NCI-H2171 treated with DMSO at 0.1 percent for 48 hours (cell line): ENCODE results near the gene HERC4.
"Not testable (repeated sequence)": the region's sequence is repeated elsewhere in the genome, so short reads cannot be mapped to it uniquely, and the experiment has no call there.

Experiments used
- DNase-seq: peaks from one replicate; lab custom pipeline; 2025; lab: John Stamatoyannopoulos, UW

The HERC4 gene

DNA sequence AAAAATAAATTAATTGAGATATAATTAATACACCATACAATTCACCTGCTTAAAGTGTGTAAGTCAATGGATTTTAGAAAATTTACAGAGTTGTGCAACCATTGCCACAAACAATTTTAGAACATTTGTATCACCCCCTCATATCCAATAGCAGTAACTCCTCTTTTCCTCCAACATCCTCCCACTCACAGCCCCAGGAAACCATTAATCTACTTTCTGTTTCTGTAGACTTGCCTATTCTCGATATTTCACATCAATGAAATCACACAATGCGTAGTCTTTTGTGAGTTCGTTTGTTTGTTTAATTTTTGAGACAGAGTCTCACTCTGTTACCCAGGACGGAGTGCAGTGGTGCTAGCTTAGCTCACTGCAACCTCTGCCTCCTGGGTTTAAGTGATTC lies 13.7 kb upstream of the HERC4 start:
- no peak for DNase-seq

GRCh38 chr10:68087685-68088401 lies 12.8 kb upstream of the HERC4 start:
- DNase-seq: no peak

DNA sequence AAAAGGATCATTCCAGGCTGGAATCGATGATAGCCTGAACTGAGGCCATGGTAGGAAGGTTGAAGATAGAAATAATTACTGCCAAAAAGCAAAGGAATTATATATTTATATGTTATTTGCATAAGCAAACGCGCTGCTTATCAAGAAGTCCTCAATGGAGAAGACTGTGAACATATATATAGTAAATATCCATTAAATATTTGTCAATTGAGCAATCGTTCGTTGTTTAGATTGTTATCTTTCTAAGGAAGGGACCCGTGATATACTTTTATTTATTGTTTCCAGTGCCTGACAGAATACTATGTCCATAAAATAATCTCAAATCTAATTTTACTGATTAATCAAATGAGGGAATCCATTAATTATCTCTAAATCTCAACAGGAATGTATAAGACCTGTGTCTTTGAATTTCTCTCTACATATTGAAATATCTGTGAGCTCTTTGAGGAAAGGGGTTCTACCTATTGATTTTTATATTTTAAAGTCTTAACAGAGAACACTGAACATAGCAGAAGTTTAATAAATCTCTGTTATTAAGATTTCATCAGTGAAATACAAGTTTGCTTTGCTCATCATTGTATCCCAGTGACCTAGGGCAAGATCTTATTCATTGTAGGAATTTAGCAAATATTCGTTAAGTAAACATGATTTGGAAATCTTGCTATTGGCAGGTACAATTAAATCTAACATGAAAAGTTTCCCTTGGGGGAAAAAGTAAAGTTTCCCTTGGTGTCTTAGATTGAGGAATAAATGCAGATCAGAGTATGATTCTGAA lies 12.0 kb upstream of the HERC4 start:
- no peak for DNase-seq

GRCh38 chr10:68086011-68086410 lies 10.9 kb upstream of the HERC4 start:
- DNase-seq: no peak

DNA sequence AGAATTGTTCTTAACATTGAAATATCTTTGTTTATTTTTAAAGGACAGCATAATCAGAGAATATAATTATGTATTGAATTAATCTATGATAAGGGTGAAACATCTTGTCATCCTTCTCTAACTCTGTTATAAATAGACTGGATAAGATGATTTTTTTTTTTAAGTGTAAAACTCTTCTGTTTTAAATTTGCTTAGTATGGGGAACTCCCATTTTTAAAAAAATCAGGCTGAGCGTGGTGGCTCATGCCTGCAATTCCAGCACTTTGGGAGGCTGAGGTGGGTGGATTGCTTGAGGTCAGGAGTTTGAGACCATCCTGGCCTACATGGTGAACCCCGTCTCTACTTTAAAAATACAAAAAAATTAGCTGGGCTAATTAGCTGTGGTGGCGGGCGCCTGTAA lies 9.4 kb upstream of the HERC4 start:
- no peak for DNase-seq

GRCh38 chr10:68083953-68084352 lies 8.9 kb upstream of the HERC4 start:
- DNase-seq: no peak

DNA sequence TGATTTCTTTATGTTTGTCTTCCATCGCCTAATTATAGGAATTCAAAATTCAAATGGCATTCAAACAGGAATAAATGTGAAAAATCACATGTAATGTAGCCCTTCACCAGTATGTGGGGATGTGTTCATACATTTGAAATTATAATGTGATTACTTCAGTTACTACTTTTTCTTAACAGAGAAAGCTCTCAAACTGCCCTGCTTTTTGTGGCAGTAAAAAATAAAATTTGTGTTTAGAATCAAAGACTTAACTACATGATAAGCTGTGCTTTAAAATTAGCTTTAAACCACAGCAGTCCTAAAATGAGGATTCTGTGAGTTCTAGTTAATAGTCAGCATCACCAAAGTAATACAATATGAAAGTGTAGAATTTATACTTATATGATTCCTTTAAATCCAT lies 7.8 kb upstream of the HERC4 start:
- DNase-seq: no peak

DNA sequence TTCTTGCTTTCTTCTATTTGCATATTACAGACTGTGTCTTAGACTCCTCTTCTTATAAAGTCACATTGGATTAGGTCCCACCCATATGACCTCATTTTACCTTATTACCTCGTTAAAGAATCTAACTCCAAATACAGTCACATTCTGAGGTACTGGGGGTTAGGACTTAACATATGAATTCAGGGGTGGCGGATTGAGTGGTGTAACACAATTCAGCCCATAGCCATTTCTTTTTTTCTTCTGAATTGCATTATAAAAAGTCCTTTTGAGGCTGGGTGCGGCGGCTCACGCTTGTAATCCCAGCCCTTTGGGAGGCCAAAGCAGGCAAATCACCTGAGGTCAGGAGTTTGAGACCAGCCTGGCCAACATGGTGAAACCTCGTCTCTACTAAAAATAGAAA lies 6.8 kb upstream of the HERC4 start:
- no peak for DNase-seq

GRCh38 chr10:68080853-68081431 lies 5.9 kb upstream of the HERC4 start:
- DNase-seq: no peak

DNA sequence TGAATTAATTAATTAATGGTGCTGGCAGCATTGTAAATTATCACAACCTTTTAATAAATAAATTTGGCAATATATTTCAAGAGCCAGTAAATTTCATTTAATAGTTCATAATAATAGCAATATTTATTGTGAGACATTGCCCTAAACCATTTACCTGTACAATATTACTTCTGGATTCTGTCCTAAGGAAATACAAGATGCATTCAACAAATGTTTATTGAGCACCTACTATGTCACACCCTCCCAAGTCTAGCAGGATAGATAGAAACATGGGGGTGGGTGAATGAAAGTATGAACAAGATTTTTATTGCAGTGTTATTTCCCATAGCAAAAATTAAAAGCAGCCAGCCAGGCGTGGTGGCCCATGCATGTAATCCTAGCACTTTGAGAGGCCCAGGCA lies 4.4 kb upstream of the HERC4 start:
- no peak for DNase-seq

- no peak for DNase-seq
Observed at GRCh38 chr10:68077026-68077425, 1.9 kb upstream of the HERC4 start.

DNA sequence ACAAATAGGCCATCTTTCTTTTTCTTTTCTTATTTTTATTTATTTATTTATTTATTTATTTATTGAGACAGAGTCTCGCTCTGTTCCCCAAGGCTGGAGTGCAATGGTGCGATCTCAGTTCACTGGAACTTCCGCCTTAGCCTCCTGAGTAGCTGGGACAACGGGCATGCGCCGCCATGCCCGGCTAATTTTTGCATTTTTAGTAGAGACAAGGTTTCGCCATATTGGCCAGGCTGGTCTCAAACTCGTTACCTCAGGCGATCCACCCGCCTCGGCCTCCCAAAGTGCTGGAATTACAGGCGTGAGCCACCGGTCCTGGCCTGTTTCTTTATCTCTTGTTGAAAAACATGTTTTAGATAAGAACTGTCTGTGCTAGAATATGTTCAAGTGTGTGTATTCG lies 998 bp upstream of the HERC4 start:
- DNase-seq: not testable (repeated sequence)

GRCh38 chr10:68075550-68076004 lies 494 bp upstream of the HERC4 start:
- DNase-seq: no peak

- no peak for DNase-seq
Observed at GRCh38 chr10:68074031-68074774, 880 bp downstream of the HERC4 start.

DNA sequence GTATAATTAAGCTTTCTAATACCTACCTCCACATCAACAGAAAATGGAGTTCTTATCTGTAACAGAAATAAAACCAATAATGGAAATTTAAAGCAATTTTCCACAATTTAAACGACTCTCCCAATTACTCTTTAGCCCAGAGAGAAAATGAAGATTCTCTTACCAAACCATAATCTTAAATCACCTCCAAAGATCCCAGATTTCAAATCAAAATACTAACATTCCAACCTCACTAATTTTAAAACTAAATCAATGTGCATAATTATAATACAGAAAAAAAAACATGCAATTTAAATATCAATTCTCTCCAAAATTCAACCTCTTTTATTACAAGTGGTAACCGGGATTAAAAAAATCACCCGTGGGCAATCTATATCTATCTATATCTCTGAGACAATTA lies 1.5 kb downstream of the HERC4 start:
- no peak for DNase-seq

- no peak for DNase-seq
Observed at GRCh38 chr10:68067508-68067907, 7.6 kb downstream of the HERC4 start.

- DNase-seq: no peak
Observed at GRCh38 chr10:68067029-68067428, 8.1 kb downstream of the HERC4 start.

- no peak for DNase-seq
Observed at GRCh38 chr10:68053553-68053952, 21.5 kb downstream of the HERC4 start.

DNA sequence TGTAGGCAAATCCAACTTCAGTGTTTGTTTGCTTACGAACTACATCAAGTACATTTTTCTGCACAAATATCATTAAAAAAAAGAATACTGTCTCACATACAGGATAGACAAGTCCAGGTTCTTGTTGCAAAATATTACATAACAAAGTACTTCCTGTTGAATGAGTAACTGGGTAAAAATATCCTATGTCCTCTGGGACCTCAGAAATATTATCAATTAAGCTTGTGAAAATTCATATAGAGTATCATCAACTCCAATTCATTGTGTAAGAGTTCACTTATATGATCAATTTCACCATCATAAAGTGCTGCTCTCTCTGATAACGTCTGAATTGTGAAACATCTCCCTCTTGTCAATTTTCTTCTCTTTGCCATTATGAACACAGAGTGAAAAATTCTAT lies 22.6 kb downstream of the HERC4 start:
- no peak for DNase-seq

DNA sequence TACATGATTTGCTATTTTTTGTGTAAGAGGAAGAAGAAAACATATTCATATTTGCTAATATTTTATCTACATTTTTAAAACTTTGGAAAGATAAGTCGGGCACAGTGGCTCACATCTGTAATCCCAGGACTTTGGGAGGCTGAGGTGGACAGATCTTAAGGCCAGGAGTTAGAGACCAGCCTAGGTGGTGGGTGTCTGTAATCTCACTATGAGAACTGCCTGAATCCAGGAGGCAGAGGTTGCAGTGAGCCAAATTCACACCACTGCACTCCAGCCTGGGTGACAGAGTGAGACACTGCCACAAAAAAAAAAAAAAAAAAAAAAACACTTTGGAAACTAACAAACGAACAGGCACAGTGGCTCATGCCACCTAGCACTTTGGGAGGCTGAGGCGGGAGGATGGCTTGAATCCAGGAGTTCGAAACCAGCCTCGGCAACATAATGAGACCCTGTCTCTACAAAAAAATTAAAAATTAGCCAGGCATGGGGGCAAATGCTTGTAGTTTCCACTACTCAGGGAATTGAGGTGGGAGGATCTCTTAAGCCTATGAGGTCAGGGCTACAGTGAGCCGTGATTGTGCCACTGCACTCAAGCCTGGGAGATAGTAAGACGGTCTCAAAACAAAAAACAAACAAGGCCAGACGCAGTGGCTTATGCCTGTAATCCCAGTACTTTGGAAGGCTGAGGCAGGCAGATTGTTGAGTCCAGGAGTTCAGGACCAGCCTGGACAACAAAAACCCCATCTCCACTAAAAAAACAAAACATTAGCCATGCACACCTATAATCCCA lies 25.6 kb downstream of the HERC4 start:
- no peak for DNase-seq

DNA sequence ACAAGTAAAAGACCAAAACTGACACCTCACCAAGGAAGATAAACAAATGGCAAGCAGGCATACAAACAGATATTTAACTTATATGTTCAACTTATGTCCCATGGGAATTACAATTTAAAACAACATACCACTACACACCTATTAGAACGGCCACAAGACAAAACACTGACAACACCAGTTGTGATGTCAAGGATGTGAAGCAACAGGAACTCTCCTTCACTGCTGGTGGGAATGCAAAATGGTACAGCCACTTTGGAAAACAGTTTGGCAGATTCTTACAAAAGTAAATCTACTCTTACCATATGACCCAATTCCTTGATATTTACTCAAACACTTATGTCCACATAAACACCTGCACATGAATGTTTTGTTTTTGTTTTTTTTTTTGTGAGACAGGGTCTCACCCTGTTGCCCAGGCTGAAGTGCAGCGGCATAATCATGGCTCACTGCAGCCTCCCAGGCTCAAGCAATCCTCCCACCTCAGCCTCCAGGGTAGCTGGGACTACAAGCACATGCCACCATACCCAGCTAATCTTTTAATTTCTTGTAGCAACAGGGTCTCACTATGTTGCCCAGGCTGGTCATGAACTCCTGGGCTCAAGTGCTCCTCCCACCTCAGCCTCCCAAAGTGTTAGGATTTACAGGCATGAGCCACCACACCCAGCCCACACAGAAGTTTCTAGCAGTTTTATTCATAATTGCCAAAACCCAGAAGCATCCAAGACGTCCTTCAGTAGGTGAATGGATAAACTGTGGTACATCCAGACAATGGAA lies 27.3 kb downstream of the HERC4 start:
- no peak for DNase-seq
